ENCODE measurements around the gene CES2.
A peak's percentile ranks its signal among the peaks of the same experiment; 100 is the strongest.
"Not testable (repeated sequence)": the region's sequence is repeated elsewhere in the genome, so short reads cannot be mapped to it uniquely, and the experiment has no call there.

Gene CES2

GRCh38 chr16:66954097-66954659 lies 18.9 kb downstream of the CES2 start:
- peak; percentile 78 for DNase-seq (ENCODE audit: low spot score)

GRCh38 chr16:66955363-66956153 lies 20.2 kb downstream of the CES2 start:
- DNase-seq (ENCODE audit: low spot score), result not testable (repeated sequence)

GRCh38 chr16:66956154-66956457 lies 20.8 kb downstream of the CES2 start:
- not testable (repeated sequence) for DNase-seq (ENCODE audit: low spot score)

- no peak for DNase-seq (ENCODE audit: low spot score)
These were observed 23.8 kb downstream of the CES2 start for GRCh38 chr16:66958857-66959703.

DNA sequence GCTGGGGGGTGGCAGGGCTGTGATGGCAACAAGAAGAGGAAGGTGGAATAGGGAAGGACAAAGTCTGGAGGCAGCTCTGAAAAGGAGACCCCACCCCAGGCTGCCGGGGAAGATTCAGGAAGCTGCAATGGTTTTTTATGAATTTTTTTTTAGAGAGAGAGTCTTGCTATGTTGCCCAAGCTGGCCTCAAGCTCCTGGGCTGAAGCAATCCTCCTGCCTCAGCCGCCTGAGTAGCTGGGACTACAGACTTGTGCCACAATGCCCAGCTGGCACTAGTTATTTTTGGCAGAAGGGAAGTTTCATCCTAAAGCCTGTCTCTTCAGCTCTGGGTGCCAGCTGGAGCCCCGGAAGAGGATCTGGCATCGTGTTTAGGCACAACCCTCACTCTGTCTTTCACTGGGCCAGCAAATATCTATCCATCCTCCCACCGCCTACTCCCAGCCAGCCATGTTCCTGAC lies 24.4 kb downstream of the CES2 start:
- no peak for DNase-seq (ENCODE audit: low spot score)

DNA sequence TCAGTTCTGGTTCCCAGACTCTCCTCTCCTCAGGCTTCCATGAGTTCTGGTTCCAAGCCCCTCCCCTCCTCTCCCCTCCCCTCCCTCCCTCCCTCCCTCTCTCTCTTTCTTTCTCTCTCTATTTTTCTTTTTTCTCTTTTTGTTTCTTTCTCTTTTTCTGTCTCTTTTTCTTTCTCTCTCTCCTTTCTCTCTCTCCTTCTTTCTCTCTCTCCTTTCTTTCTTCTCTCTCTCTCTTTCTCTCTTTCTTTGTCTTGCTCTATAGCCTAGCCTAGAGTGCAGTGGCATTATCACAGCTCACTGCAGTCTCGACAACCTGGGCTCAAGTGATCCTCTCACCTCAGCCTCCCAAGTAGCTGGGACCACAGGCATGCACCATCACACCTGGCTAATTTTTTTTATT lies 25.0 kb downstream of the CES2 start:
- no peak for DNase-seq (ENCODE audit: low spot score)

- peak; percentile 88 for DNase-seq (ENCODE audit: low spot score)
These were observed 25.9 kb downstream of the CES2 start, which contains the start of gene CES3 for GRCh38 chr16:66961065-66961744. Gene CES3 (plus strand): TSS chr16:66961266. CDS start chr16:66961308, 42 bp downstream.

GRCh38 chr16:66961914-66962313 lies 26.6 kb downstream of the CES2 start:
- no peak for DNase-seq (ENCODE audit: low spot score)

DNA sequence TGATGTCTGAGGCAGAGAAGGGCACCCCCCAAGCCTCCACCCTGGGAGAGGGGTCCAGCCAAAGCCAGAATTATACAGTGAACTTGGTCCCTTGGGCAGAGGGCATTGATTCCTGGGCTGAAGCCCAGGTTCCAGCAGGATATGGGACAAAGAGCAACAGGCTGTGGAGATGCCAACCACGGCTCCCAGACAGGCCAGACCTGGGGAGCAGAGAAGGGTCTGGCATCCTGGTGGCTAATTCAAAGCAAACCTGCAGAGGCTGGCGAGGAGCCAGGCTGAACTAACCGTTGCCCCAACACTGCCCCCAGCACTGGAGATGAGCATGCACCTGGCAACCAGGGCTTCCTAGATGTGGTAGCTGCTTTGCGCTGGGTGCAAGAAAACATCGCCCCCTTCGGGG lies 28.7 kb downstream of the CES2 start:
- no peak for DNase-seq (ENCODE audit: low spot score)

- no peak for DNase-seq (ENCODE audit: low spot score)
These were observed 33.5 kb downstream of the CES2 start for GRCh38 chr16:66968847-66969246.

- no peak for DNase-seq (ENCODE audit: low spot score)
These were observed 35.7 kb downstream of the CES2 start for GRCh38 chr16:66970775-66971720.

- peak; percentile 32 for DNase-seq (ENCODE audit: low spot score)
These were observed 37.7 kb downstream of the CES2 start for GRCh38 chr16:66972983-66973382.

DNA sequence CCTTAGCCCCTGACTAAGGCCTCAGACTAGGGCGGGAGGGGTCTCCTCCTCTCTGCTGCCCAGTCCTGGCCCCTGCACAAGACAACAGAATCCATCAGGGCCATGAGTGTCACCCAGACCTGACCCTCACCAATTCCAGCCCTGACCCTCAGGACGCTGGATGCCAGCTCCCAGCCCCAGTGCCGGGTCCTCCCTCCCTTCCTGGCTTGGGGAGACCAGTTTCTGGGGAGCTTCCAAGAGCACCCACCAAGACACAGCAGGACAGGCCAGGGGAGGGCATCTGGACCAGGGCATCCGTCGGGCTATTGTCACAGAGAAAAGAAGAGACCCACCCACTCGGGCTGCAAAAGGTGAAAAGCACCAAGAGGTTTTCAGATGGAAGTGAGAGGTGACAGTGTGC lies 38.4 kb downstream of the CES2 start:
- DNase-seq (ENCODE audit: low spot score), result no peak

GRCh38 chr16:66974156-66974931 lies 39.0 kb downstream of the CES2 start:
- not testable (repeated sequence) for DNase-seq (ENCODE audit: low spot score)

DNA sequence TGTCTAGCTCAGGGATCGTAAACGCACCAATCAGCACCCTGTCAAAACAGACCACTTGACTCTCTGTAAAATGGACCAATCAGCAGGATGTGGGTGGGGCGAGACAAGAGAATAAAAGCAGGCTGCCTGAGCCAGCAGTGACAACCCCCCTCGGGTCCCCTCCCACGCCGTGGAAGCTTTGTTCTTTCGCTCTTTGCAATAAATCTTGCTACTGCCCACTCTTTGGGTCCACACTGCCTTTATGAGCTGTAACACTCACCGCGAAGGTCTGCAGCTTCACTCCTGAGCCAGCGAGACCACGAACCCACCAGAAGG lies 39.6 kb downstream of the CES2 start:
- not testable (repeated sequence) for DNase-seq (ENCODE audit: low spot score)

DNA sequence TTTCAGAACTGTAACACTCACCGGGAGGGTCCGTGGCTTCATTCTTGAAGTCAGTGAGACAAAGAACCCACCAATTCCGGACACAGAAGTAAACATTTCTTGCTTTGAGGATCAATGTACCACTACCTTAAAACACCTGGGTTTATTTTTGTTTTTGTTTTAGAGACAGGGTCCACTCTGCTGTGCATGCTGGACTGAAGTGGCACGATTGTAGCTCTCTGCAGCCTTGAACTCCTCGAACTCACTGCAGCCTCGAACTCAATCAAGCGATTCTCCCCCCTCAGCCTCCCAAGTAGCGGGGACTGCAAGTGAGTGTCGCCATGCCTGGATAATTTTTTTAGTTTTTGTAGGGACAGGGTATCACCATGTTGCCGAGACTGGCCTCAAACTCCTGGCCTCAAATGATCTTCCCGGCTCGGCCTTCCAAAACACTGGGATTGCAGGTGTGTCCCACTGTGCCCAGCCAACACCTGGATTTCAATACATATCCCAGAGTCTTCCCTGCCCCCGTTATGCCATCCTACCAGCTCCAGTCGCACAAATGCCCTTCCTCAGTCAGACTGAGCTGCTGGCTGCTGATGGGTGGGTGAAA lies 40.1 kb downstream of the CES2 start:
- no peak for DNase-seq (ENCODE audit: low spot score)

GRCh38 chr16:66976746-66977145 lies 41.4 kb downstream of the CES2 start:
- DNase-seq (ENCODE audit: low spot score), result no peak

GRCh38 chr16:66977341-66978113 lies 42.2 kb downstream of the CES2 start:
- DNase-seq (ENCODE audit: low spot score), result peak; percentile 92

DNA sequence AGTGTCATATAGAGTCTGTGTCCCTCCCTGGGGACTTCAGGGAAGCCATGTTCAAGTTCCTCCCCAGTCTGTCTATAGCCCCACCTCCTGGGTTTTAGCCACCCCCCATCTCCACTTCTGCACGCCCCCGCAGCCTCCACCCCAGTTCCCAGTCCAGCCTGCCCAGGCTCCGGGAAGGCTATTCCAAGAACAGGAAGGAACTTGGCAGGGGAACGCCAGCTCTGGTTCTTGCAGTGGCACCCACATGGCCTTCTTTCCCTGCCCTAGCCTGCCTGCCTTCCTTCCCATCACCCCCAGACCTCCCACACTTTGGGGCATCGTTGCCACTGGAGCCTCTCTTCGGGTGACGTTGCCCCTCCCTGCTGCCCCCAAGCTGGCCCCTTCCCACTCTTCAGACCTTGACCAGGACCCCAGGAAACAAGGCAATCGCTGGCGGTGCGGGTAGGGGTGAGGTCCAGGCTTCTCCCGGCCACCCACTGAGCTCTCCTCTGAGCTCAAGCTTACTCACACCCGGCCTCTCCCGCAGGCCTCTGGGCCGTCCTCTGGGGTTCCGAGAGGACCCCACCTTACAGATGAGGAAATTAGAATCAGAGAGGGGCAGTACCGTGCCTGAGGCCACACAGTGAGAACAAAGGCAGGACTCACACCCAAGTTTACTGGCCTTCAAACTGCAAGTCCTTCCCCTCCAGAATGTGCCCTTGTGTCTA lies 43.8 kb downstream of the CES2 start:
- DNase-seq (ENCODE audit: low spot score), result no peak

Data from iPS-NIHi11 (cell line).